GM19328 (cell line): Measurements from ENCODE around the gene ZNF669.
"Not testable (repeated sequence)": the region's sequence is repeated elsewhere in the genome, so short reads cannot be mapped to it uniquely, and the experiment has no call there.

Experiments
- ATAC-seq: cut with Tn5 transposase; IDR thresholded peaks from one replicate; pipeline ENCODE4 v1.9.1; 2021; ENCODE audit warnings: mild to moderate bottlenecking, moderate library complexity; ENCODE audit not compliant: unreplicated experiment

The ZNF669 gene

GRCh38 chr1:247103859-247104591 lies at the start of gene ZNF669:
Gene ZNF669, minus strand, starts transcription at chr1:247104356. Its CDS starts 157 bp downstream, at chr1:247104199.
- ATAC-seq: peak; percentile 100

- ATAC-seq: no peak
Observed at GRCh38 chr1:247147781-247148180, 43.6 kb upstream of the ZNF669 start.

- ATAC-seq: not testable (repeated sequence)
Observed at GRCh38 chr1:247147120-247147519, 43.0 kb upstream of the ZNF669 start.

GRCh38 chr1:247146671-247147070 lies 42.5 kb upstream of the ZNF669 start:
- ATAC-seq: no peak

- ATAC-seq: no peak
Observed at GRCh38 chr1:247145279-247145678, 41.1 kb upstream of the ZNF669 start.

- not testable (repeated sequence) for ATAC-seq
Observed at GRCh38 chr1:247139557-247139956, 35.4 kb upstream of the ZNF669 start.

GRCh38 chr1:247131236-247131635 lies 27.1 kb upstream of the ZNF669 start:
- ATAC-seq: no peak

GRCh38 chr1:247127519-247128282 lies 23.5 kb upstream of the ZNF669 start:
- not testable (repeated sequence) for ATAC-seq

- ATAC-seq: peak; percentile 54
Observed at GRCh38 chr1:247126601-247127000, 22.4 kb upstream of the ZNF669 start.

GRCh38 chr1:247126166-247126565 lies 22.0 kb upstream of the ZNF669 start:
- peak; percentile 97 for ATAC-seq

GRCh38 chr1:247121382-247121781 lies 17.2 kb upstream of the ZNF669 start:
- no peak for ATAC-seq

- ATAC-seq: not testable (repeated sequence)
Observed at GRCh38 chr1:247120408-247120668, 16.2 kb upstream of the ZNF669 start.

GRCh38 chr1:247119600-247120407 lies 15.6 kb upstream of the ZNF669 start:
- no peak for ATAC-seq

- ATAC-seq: no peak
Observed at GRCh38 chr1:247118946-247119446, 14.8 kb upstream of the ZNF669 start.

- ATAC-seq: no peak
Observed at GRCh38 chr1:247115545-247115944, 11.4 kb upstream of the ZNF669 start.

- no peak for ATAC-seq
Observed at GRCh38 chr1:247115141-247115510, 11.0 kb upstream of the ZNF669 start.

- ATAC-seq: no peak
Observed at GRCh38 chr1:247114351-247115140, 10.4 kb upstream of the ZNF669 start.

GRCh38 chr1:247113733-247114271 lies 9.6 kb upstream of the ZNF669 start:
- ATAC-seq: no peak

- no peak for ATAC-seq
Observed at GRCh38 chr1:247113094-247113497, 8.9 kb upstream of the ZNF669 start.

- no peak for ATAC-seq
Observed at GRCh38 chr1:247112479-247112781, 8.3 kb upstream of the ZNF669 start.
